ENCODE measurements around the gene GTF2F2.

Gene GTF2F2

DNA sequence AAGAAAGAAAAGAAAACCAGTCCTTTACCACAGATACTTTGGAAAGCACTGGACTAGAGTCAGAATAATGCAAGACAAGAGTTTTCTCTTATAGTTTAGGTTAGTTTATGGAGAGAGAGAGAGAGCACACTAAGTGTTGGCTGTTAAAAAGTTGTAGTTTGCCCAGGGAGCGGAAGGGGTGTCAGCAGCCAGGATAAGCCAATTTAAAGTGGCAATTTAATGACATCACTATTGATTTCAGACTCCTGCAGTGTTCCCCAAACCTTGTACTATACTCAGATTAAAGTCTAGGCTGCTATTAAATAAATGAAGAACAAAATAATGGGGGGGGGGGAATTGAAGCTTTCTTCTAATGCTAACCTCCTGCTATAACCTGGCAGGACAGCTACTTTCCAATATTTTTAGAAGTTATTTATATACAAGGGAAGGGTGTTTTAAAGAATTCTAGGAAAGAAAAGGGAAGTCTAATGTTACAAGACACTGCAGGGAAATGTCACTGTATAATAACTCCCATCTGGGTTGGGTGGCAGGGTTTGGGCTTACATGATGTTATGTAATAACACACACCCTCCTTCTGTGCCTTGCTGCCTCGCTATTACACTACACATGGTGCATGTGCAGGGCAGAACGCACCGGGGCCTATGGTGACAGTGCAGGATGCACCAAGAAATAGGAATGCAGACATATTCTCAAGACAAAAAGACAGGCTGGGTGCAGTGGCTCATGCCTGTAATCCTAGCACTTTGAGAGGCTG is 200.7 kb downstream of the GTF2F2 start:
- TF ChIP-seq, protein P1, sequence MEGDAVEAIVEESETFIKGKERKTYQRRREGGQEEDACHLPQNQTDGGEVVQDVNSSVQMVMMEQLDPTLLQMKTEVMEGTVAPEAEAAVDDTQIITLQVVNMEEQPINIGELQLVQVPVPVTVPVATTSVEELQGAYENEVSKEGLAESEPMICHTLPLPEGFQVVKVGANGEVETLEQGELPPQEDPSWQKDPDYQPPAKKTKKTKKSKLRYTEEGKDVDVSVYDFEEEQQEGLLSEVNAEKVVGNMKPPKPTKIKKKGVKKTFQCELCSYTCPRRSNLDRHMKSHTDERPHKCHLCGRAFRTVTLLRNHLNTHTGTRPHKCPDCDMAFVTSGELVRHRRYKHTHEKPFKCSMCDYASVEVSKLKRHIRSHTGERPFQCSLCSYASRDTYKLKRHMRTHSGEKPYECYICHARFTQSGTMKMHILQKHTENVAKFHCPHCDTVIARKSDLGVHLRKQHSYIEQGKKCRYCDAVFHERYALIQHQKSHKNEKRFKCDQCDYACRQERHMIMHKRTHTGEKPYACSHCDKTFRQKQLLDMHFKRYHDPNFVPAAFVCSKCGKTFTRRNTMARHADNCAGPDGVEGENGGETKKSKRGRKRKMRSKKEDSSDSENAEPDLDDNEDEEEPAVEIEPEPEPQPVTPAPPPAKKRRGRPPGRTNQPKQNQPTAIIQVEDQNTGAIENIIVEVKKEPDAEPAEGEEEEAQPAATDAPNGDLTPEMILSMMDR (IDR thresholded peaks at IDR 0.05; ENCODE audit: insufficient read depth, low read length, poor library complexity, severe bottlenecking): no peak
- no peak for DNase-seq (ENCODE audit: extremely low read depth, insufficient read length)
- no peaks in the 10 kb centered on the region for H3K27me3 ChIP-seq (replicated peaks; ENCODE audit: control insufficient read depth, insufficient read depth, low read length)

DNA sequence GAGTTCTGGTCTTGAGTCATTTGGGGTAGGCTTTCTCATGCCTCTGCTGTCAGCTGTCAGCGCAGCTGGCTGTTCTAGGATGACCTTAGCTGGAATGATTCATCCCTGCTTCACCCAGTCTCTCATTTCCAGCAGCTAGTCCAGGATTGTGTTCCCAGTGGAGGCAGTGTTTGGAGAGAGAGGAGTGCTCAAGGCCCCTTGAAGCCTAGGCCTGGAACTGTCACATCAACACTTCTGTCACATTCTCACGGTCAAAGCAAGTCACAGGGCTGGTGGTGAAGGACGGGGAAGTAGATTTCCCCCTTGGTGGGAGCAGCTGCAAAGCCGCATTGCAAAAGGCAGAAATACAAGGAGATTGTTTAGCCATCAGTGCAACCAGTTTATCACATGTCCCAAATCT is 205.5 kb downstream of the GTF2F2 start:
- Histone ChIP-seq H3K4me3 (replicated peaks; ENCODE audit: low read depth, low read length) (no peak overlapping the region), H3K36me3 (ENCODE audit: control insufficient read depth, insufficient read depth, low read length) (no peaks in the 10 kb centered on the region), H3K27me3 (replicated peaks; ENCODE audit: control insufficient read depth, insufficient read depth, low read length) (no peaks in the 10 kb centered on the region)
- DNase-seq (ENCODE audit: extremely low read depth, insufficient read length): no peak
- TF ChIP-seq, protein P1 (IDR thresholded peaks at IDR 0.05; ENCODE audit: insufficient read depth, low read length, poor library complexity, severe bottlenecking): no peak

More for the DNA sequence above, 200.7 kb downstream of the GTF2F2 start:
- H3K36me3 ChIP-seq (ENCODE audit: control insufficient read depth, insufficient read depth, low read length): no peaks in the 10 kb centered on the region
- no peak overlapping the region for H3K4me3 ChIP-seq (replicated peaks; ENCODE audit: low read depth, low read length)

DNA sequence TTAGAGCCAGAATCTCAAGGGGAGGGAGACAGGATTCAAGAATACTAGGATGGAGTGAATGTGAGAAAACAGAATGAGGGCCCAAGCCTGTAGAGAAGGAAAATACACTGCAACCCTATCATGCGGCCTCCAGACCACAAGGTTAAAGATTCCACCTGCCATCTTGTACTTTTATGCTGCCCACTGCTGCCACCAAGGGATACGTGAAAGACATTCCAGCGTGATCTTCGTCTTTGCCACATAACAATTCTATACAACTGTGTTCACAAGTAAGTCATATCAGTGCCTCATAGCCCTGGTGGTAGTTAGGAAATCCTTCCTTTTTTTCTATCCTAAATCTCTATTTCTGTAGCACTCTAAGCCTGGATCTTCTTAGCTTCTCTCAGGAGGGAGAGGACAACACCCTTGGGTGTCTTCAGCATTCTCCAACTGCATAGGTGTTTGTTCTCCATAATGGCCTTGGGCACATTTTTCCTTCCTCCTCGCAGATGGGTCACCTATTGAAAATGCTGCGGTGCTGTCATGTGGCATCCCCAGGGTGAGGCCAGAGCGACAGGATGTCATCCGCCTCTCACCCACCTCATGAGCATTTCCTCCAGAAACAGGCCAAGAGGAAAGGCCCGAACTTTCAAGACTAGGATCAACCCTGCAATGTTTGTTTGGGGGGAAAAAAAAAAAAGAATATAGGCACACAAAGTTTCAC is 207.1 kb downstream of the GTF2F2 start:
- Histone ChIP-seq H3K4me3 (replicated peaks; ENCODE audit: low read depth, low read length) (no peak overlapping the region), H3K36me3 (ENCODE audit: control insufficient read depth, insufficient read depth, low read length) (no peaks in the 10 kb centered on the region), H3K27me3 (replicated peaks; ENCODE audit: control insufficient read depth, insufficient read depth, low read length) (no peaks in the 10 kb centered on the region)
- TF ChIP-seq, protein P1 (IDR thresholded peaks at IDR 0.05; ENCODE audit: insufficient read depth, low read length, poor library complexity, severe bottlenecking): no peak
- DNase-seq (ENCODE audit: extremely low read depth, insufficient read length): no peak

DNA sequence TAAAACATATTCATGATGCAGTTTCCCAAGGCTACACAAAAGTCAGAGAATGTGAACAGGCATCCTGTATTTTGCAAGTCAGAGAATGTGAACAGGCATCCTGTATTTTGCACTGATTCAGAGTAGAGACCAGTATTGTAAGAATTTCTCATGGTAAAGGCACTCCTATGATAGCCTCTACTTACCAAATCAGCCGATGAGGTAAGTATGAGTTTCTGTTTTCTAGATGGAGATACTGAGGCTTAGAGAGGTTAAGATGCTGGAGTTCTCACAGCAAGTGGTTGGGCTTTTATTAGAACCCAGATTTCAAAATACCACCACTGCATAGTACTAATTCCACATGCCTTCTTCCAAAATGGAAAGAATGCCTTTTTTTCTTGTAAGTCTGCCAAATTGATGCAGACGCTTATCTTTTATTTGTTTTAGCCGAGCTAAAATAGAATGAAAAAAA is 208.4 kb downstream of the GTF2F2 start:
- H3K36me3 ChIP-seq (ENCODE audit: control insufficient read depth, insufficient read depth, low read length): no peaks in the 10 kb centered on the region
- no peaks in the 10 kb centered on the region for H3K27me3 ChIP-seq (replicated peaks; ENCODE audit: control insufficient read depth, insufficient read depth, low read length)
- no peak for DNase-seq (ENCODE audit: extremely low read depth, insufficient read length)
- H3K4me3 ChIP-seq (replicated peaks; ENCODE audit: low read depth, low read length): no peak overlapping the region
- TF ChIP-seq, protein P1 (IDR thresholded peaks at IDR 0.05; ENCODE audit: insufficient read depth, low read length, poor library complexity, severe bottlenecking): no peak

DNA sequence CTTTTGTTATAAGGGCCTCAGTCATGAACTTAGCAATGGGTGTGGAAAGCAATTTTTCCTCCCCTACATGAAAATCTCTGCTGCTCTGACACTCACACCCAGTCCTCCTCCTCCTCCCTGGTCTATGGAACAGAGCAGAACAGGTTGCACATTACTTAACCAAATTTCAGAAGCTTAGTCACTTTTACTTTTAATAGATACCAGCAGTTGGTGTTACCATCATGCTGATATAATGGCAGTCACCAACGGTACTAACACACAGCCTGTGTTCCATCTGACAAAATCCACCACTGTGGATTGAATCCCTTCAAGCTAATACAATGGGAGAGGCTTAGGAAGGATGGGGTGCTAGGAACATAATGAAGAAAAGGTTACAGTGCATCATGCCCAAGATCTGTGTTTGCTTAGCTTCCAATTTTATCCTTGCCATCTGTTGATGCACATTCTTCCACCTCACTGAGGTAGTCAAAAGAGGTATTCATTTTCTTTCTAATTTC is 210.9 kb downstream of the GTF2F2 start:
- Histone ChIP-seq H3K36me3 (ENCODE audit: control insufficient read depth, insufficient read depth, low read length) (peaks cover 8% of the 10 kb centered on the region), H3K27me3 (replicated peaks; ENCODE audit: control insufficient read depth, insufficient read depth, low read length) (no peaks in the 10 kb centered on the region), H3K4me3 (replicated peaks; ENCODE audit: low read depth, low read length) (no peak overlapping the region)
- TF ChIP-seq, protein P1 (IDR thresholded peaks at IDR 0.05; ENCODE audit: insufficient read depth, low read length, poor library complexity, severe bottlenecking): no peak
- DNase-seq (ENCODE audit: extremely low read depth, insufficient read length): no peak

Data from GM06990 (cell line).